Osteocyte (in vitro differentiated cells): ENCODE data around the gene BABAM2. TPM values are rescaled to one million over a fixed set of nuclear protein-coding genes. Genes with fewer than 3 reads are reported as not detected.
A peak's percentile ranks its signal among the peaks of the same experiment; 100 is the strongest.

Experiments used
- DNase-seq: peaks from one replicate; pipeline ENCODE4 v3.0.0; 2021; ENCODE audit warnings: mixed read lengths; ENCODE audit not compliant: unreplicated experiment; ENCODE audit errors: extremely low spot score
- H3K27ac Mint-ChIP-seq: one replicate; pipeline ENCODE4 v1.8.0; 2021; ENCODE audit warnings: mild to moderate bottlenecking, mixed read lengths; ENCODE audit not compliant: unreplicated experiment
- H3K27me3 Mint-ChIP-seq: one replicate; pipeline ENCODE4 v1.8.0; 2021; ENCODE audit warnings: mixed read lengths; ENCODE audit not compliant: unreplicated experiment
- H3K36me3 Mint-ChIP-seq: one replicate; pipeline ENCODE4 v1.8.0; 2021; ENCODE audit warnings: mixed read lengths; ENCODE audit not compliant: unreplicated experiment
- H3K4me1 Mint-ChIP-seq: one replicate; pipeline ENCODE4 v1.8.0; 2021; ENCODE audit warnings: mixed read lengths; ENCODE audit not compliant: unreplicated experiment
- H3K4me3 Mint-ChIP-seq: one replicate; pipeline ENCODE4 v1.8.0; 2021; ENCODE audit warnings: mild to moderate bottlenecking, moderate library complexity, mixed read lengths; ENCODE audit not compliant: unreplicated experiment
- H3K9me3 Mint-ChIP-seq: one replicate; pipeline ENCODE4 v1.8.0; 2021; ENCODE audit warnings: mixed read lengths; ENCODE audit not compliant: unreplicated experiment
- total RNA-seq: library from RNA; stranded (reverse); gene quantifications from 2 replicates; pipeline ENCODE4 v1.2.1, GENCODE V29; 2021
- TF ChIP-seq, protein P1 (sequence below): fragments of 200-600 bp; sonication (generic); IDR thresholded peaks from 2 replicates; pipeline ENCODE4 v1.5.0; 2021; ENCODE audit warnings: antibody characterized with exemption, mild to moderate bottlenecking, moderate library complexity

The BABAM2 gene
- total RNA-seq, 1 donor from 2014 or later: 43.6 TPM

DNA sequence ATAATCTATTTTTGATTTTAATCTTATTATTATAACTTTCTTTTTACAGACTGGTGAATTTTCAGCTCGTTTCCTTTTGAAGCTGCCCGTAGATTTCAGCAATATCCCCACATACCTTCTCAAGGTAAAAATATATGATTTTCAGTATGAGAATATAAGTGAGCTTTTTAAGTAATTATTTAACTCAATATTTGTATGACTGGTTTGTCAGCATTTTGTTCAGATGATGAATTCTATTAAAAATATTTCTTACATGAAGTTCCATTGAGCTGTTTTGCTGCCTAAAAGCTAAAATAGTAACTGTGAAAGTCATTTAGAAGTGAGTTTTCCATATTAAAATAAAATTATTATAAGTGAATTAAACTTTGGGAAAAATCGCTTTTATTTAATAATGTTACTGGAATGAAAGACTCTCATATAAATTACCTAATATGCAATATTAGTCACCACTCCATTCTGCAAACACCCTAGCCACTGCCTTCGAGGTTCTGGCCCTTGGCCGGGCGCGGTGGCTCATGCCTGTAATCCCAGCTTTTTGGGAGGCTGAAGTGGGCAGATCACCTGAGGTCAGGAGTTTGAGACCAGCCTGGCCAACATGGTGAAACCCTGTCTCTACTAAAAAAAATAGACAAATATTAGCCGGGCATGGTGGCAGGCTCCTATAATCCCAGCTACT lies 155.3 kb downstream of the BABAM2 start:
- H3K4me3 Mint-ChIP-seq: no peak overlapping the region
- H3K36me3 Mint-ChIP-seq: no peaks in the 10 kb centered on the region
- no peak for DNase-seq
- no peaks in the 10 kb centered on the region for H3K27me3 Mint-ChIP-seq
- TF ChIP-seq, protein P1, sequence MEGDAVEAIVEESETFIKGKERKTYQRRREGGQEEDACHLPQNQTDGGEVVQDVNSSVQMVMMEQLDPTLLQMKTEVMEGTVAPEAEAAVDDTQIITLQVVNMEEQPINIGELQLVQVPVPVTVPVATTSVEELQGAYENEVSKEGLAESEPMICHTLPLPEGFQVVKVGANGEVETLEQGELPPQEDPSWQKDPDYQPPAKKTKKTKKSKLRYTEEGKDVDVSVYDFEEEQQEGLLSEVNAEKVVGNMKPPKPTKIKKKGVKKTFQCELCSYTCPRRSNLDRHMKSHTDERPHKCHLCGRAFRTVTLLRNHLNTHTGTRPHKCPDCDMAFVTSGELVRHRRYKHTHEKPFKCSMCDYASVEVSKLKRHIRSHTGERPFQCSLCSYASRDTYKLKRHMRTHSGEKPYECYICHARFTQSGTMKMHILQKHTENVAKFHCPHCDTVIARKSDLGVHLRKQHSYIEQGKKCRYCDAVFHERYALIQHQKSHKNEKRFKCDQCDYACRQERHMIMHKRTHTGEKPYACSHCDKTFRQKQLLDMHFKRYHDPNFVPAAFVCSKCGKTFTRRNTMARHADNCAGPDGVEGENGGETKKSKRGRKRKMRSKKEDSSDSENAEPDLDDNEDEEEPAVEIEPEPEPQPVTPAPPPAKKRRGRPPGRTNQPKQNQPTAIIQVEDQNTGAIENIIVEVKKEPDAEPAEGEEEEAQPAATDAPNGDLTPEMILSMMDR: no peak
- peaks cover 23% of the 10 kb centered on the region for H3K4me1 Mint-ChIP-seq
- no peaks in the 10 kb centered on the region for H3K9me3 Mint-ChIP-seq
- H3K27ac Mint-ChIP-seq: no peak overlapping the region

DNA sequence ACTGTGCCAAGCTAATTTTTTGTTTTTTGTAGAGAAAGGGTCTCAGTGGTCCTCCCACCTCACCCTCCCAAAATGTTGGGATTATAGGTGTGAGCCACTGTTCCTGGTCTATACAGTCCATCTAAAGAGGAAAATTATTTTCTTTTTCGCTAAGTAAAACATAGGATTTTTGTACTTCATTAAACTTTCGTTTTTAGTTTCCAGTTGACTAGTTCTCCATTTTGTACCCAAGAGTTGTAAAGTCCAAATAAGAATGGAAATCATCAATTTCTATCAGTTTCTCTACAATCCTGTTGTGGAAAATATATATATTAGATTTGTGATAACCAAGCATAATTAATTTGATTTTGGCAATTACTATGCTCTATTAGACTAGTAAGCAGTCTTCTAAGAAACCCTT lies 156.4 kb downstream of the BABAM2 start:
- H3K27ac Mint-ChIP-seq: no peak overlapping the region
- TF ChIP-seq, protein P1: no peak
- H3K4me1 Mint-ChIP-seq: peaks cover 24% of the 10 kb centered on the region
- H3K4me3 Mint-ChIP-seq: no peak overlapping the region
- no peaks in the 10 kb centered on the region for H3K27me3 Mint-ChIP-seq
- peaks cover 9% of the 10 kb centered on the region for H3K36me3 Mint-ChIP-seq
- no peak for DNase-seq
- no peaks in the 10 kb centered on the region for H3K9me3 Mint-ChIP-seq

DNA sequence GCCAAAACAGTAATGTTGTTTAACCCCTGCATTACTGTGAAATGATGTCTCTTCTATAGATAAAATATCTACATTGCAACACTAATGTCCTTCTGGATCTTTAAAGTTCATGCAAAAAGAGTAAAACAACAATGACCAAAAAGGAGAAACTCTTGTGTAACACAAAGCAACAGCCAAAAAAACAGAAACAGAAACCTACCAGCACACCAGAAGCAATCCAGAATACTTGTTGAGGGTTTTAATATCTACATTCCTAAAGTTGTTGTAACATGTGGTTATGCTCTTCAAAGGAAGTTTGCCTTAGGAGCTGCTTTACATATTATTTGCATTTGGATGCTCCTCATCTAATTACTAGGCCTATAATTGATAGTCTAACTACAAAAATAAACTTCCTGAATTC lies 157.2 kb downstream of the BABAM2 start:
- H3K9me3 Mint-ChIP-seq: no peaks in the 10 kb centered on the region
- no peak overlapping the region for H3K4me3 Mint-ChIP-seq
- TF ChIP-seq, protein P1: no peak
- DNase-seq: no peak
- H3K27me3 Mint-ChIP-seq: no peaks in the 10 kb centered on the region
- peak overlapping the region; percentile 24 for H3K27ac Mint-ChIP-seq
- peaks cover 12% of the 10 kb centered on the region for H3K36me3 Mint-ChIP-seq
- H3K4me1 Mint-ChIP-seq: peaks cover 27% of the 10 kb centered on the region

DNA sequence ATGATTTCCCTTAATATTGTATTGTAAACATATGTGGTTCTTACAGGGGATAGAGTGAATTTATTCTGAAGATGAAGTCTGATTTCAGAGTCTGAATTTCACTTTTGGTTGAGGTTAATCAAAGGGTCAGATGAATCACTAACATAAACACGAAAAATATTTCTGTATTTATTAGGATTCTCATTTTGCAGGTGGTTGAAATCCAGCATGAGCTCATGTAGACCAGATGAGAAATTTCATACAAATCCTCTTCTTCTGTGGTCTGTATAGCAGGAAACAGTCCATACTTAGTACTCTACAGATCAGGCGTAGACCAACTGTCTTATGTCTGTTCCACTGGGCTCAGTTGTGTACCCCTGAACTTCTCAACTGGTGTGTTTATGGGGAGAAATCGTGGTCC lies 157.8 kb downstream of the BABAM2 start:
- DNase-seq: no peak
- no peak overlapping the region for H3K27ac Mint-ChIP-seq
- TF ChIP-seq, protein P1: no peak
- H3K9me3 Mint-ChIP-seq: no peaks in the 10 kb centered on the region
- no peak overlapping the region for H3K4me3 Mint-ChIP-seq
- H3K36me3 Mint-ChIP-seq: peaks cover 12% of the 10 kb centered on the region
- no peaks in the 10 kb centered on the region for H3K27me3 Mint-ChIP-seq
- peaks cover 27% of the 10 kb centered on the region for H3K4me1 Mint-ChIP-seq

DNA sequence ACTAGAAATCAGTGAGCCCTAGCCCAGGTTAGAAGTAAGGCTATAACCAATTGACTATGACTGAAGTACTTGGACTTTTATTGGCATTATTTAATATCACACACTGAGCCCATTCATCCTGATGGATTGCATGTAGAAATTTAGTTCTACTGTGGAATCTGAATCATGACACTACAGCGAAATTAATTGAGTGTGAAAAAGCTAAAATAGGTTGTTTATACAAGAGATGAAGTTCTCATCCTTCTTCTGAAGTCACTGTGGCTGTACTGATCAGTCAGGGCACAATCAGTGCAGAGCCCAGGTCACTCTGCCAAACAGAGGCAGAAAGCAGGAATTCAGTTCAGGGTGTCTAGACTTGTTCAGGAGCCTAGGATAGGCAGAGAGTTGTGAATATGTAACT lies 158.9 kb downstream of the BABAM2 start:
- Mint-ChIP-seq H3K27me3 (no peaks in the 10 kb centered on the region), H3K27ac (no peak overlapping the region), H3K4me1 (peaks cover 27% of the 10 kb centered on the region), H3K4me3 (no peak overlapping the region), H3K36me3 (peaks cover 12% of the 10 kb centered on the region), H3K9me3 (no peaks in the 10 kb centered on the region)
- TF ChIP-seq, protein P1: no peak
- DNase-seq: no peak
